ENCODE measurements around the gene HARS1.
A peak's percentile ranks its signal among the peaks of the same experiment; 100 is the strongest.
"Not testable (repeated sequence)": the region's sequence is repeated elsewhere in the genome, so short reads cannot be mapped to it uniquely, and the experiment has no call there.

The HARS1 gene

DNA sequence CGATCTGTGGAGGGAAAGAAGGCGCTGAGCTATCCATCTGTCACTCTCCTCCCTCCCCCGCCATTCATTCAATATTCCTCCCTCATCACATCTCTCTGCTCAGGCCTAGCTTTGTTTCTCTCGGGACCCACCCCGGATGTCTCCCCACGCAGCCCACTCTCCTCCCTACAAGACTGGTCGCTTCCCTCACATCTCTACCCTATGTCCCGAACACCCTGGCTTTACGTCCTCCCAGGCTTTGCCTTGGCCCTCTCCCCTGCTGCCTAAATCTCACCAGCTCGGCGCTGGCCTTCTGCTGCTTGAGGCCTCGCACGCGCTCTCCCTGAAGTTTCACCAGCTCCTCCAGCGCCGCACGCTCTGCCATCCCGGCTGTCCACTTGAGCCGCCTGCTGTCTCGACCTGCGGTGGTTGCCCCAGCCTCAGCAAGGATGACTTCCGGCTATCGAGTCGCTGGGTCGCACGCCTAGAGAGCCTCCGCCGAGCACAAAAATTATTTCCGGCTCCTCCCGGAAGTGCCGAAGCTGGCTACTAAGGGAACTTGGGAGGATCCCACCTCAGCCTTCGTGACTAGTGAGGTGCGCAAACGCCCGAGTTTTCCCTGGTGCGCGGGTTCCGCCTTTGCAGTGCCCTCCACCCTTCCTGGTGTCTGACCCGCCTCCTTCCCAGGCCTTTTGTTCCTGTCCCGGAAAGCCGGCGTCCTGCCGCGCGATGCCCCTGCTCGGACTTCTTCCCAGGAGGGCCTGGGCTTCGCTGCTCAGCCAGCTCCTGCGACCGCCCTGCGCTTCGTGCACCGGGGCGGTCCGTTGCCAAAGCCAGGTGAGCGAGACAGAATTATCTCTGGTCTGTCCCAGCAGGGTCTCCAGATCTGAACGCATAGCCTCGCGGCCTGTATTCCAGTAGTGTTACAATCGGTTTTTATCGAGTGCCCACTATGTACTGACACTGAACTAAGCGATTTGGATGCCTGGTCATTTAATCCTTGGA, at the start of gene HARS1, which contains the start of gene HARS2:
Gene HARS1 (minus strand): TSS at position 430 of the 984 bp plus-strand sequence. CDS start 66 bp downstream, at position 364.
Gene HARS2 (plus strand): TSS at position 515 of the 984 bp plus-strand sequence. CDS start 194 bp downstream, at position 709.
- peak; percentile 83 for DNase-seq

DNA sequence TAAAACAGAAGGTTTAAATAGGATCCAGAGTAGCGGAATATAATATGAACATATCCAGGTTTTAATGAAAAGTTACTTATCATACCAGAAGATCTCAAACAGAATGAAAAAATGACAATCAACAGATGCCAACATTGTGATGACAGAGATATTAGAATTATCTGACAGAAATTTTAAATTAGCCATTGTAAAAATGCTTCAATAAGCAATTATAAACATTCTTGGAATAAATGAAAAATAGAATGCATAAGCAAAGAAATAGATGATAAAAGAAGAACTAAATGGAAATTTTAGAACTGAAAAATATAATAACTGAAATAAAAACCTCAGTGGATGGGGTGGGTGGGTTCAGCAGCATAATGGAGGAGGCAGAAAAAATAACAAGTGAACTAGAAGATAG, 46.3 kb upstream of the HARS1 start:
- no peak for DNase-seq

DNA sequence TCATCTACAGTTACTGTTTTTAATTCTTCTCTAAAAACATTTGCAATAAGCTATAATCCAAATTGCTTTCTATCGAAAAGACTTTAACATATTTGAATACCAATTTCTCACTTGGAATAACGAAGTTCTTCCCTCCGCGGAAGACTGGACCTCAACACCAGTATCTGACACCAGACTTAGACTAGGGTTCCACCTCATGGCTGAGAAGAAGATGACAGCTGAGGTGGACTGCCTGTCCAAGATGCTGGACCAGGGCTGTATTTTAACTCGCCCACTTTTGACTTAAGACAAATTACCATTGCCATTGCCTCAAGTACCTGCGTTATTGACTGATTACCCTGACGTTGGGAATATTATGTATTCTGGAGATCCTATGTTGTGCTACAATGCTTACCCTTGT, 43.2 kb upstream of the HARS1 start:
- no peak for DNase-seq

- DNase-seq, result no peak
Observed at GRCh38 chr5:140733098-140733497, 41.9 kb upstream of the HARS1 start.

GRCh38 chr5:140725799-140726471, 34.8 kb upstream of the HARS1 start:
- peak; percentile 14 for DNase-seq

GRCh38 chr5:140721395-140721794, 30.2 kb upstream of the HARS1 start:
- DNase-seq, result not testable (repeated sequence)

GRCh38 chr5:140720738-140721137, 29.6 kb upstream of the HARS1 start:
- DNase-seq, result not testable (repeated sequence)

GRCh38 chr5:140718266-140718592, 27.1 kb upstream of the HARS1 start:
- DNase-seq, result no peak

- DNase-seq, result not testable (repeated sequence)
Observed at GRCh38 chr5:140716238-140716637, 25.1 kb upstream of the HARS1 start.

DNA sequence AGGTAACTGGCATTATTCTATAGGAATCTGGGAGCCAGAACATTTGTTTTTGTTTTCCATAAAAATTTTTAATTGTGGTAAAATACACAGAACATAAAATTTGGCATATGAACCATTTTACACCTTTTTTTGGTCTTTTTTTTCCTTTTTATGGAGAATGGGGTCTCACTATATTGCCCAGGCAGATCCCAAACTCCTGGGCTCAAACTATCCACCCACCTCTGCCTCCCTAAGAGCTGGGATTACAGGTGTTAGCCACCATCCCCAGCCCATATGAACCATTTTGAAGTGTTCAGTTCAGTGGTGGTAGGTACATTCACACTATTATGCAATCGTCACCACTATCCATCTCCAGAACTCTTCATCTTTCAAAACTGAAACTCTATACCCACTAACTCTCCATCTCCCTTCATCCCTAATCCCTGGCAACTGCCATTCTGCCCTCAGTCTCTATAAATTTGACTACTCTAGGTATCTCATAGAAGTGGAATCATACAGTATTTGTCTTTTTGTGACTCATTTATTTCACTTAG, 22.5 kb upstream of the HARS1 start:
- no peak for DNase-seq

- no peak for DNase-seq
Observed at GRCh38 chr5:140711794-140712193, 20.6 kb upstream of the HARS1 start.

DNA sequence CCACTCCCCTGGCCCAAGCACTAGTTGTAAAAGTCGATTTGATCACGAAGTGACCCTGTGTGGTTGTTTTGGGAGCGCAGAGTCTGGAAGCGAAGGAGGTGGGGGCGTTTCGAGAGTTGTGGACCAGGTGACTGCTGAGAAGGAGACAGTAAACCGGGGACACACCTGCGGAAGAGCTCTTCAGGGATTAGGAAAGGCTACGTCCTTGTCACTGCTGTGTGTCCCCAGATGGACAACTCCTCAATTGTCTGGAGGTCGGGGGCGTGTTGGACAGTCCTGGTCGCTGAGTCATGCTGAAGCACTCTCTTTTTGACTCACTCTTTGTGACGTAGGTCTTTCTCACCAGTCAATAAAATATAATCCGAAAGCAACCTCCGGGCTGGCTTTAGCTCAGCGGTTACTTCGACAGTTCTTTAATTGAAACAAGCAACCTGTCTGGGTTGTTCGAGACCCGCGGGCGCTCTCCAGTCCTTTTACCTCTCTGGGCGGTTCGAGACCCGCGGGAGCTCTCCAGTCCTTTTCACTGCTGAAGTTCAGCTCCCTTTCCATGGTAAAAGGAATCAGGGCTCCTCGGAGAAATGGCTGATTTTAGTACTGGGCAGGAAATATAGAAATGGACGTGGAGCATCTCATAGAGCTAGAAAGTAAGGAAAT, 19.9 kb upstream of the HARS1 start:
- peak; percentile 20 for DNase-seq

DNA sequence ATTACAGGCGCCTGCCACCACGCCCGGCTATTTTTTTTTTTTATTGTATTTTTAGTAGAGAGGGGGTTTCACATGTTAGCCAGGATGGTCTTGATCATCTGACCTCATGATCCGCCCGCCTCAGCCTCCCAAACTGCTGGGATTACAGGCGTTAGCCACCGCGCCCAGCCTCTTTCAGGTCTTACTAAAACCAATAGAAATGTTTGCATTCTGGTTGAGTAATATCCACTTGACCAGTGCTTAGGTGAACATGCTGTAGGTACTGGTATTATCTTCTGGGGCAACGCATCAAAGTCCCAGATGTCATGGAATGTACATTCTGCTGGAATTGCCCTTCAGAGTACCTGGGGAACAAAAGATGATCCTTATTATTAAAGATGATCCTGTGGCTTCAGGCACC, 17.6 kb upstream of the HARS1 start:
- DNase-seq, result not testable (repeated sequence)

GRCh38 chr5:140707812-140708211, 16.6 kb upstream of the HARS1 start:
- DNase-seq, result no peak

DNA sequence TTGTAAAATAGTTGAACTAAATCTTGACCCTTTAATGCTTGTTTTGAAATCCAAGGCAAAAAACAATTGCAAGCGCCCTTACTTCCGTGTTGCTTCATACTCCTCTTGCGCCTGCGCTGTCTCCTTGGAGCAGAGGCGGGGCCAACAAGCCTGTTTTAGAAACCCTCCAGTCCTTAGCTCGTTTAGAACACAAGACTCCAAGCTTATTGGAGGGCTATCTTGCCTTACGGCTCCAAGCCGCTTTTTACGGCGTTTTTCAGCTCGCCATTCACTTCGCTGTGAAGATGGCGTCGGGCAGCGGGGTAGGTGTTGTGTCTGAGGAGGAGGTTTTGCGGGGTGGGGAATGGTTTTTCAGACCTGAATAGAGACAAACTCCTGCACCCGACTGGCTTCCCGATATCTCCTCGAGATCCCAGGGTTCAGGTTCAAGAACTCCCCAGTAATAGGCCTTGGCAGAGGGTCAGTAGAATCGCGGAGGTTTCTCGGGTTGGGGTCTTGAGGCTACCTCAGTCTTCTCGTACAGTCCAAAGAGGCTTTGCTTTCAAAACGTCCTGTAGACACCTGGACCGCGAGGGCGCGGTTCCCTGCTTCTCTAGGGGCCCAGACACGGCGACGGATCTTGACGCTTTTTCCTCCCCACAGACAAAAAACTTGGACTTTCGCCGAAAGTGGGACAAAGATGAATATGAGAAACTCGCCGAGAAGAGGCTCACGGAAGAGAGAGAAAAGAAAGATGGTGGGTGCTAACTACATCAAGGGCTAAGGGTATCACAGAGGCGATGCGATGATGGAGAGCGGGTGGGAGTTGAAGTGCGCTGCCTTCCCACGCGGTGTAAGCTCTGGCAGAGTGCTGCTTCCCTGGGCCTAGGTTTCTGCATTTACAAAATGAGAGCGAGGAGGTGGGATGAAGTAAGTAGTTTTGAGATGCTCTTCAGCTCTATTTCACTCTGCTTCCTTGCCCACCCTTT, 9.3 kb upstream of the HARS1 start, which contains the start of gene ZMAT2:
Gene ZMAT2 (plus strand): TSS at position 271 of the 968 bp plus-strand sequence. CDS start 14 bp downstream, at position 285.
- DNase-seq, result peak; percentile 81

DNA sequence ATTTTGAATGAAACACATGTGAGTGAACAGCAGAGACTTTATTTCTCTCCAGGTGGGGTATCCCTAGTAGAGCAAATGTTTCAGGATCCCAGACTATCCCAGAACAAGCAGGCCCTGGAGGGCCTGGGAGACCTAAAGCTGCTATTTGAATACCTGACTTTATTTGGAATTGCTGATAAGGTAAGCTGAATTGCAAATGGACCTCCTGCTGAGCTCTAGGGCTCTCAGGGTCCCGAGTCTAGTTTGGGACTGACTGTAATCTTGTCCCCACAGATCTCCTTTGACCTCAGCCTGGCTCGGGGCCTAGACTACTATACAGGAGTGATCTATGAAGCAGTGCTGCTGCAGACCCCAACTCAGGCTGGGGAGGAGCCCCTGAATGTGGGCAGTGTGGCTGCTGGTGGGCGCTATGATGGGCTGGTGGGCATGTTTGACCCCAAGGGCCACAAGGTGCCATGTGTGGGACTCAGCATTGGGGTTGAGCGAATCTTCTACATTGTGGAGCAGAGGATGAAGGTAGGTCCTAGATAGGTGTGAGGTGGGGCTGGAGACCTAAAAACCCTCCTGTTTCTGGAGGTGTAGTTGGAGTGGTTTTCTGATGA, 5.8 kb upstream of the HARS1 start:
- no peak for DNase-seq

- DNase-seq, result no peak
Observed at GRCh38 chr5:140694276-140694675, 3.1 kb upstream of the HARS1 start.

DNA sequence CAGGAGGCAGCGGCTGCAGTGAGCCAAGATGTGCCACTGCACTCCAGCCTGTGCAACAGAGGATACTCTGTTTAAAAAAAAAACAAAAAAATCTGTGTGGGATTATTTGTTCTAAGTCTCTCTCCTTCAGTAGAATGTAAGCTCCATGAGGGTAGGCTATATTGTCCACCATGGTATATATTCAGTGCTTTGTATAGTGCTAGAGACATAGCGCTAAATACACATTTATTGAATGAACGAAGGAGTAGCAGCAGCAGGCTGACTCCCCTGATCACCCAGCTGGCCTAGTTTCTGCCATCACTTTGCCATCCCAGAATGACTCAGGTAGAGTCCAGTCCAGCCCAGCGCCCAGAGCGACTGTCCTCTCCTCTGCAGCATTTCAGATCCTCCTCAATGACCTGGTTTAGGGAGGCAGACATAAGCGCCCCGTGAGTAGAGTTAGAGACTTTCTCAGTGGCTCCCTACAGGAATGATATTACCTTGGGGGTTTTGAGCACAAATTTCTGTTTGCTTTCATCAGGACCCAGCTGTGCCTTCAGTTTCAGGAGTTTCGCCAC, 716 bp downstream of the HARS1 start:
- DNase-seq, result no peak

DNA sequence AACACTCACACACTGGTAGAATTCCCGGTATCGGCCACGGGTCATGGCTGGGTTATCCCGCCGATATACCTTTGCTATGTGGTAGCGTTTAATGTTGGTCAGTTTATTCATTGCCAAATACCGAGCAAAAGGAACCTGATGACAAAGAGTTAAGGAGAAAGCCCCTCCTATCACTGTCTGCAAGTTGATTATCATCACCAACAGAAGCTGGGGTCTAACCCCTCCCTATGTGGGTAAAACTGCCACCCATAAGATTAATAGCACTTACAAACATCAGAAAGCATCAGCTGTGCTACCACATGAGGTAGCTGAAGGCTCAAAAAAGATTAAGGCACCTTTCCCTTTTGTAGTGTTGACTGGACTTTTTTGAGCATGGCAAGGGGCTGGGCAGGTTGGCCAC, 12.2 kb downstream of the HARS1 start:
- no peak for DNase-seq

DNA sequence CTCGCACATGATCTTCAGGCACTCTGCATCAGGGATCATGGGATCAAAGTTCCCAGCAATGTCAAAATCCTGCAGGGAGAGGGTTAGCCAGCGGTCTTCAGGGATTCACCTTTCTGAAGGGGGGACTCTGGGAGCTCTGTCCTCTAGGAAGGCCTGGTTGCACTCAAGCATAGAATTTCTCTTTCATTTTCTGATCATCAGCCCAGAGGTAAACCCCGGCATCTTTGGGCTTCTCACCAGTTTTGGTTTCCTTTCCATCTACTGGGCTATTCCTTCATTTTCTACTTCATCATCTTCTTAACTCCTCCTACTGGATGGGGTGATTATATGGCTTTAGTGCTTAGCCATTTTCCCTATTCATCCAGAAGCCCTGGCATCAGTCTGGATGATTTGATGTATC, 13.2 kb downstream of the HARS1 start:
- DNase-seq, result no peak

- no peak for DNase-seq
Observed at GRCh38 chr5:140674629-140675028, 16.5 kb downstream of the HARS1 start.
